Neural cell (in vitro differentiated cells): ENCODE results near the gene ANKRD35.

Source experiments
- EZH2 ChIP-seq: fragments of 200-600, 300-800 bp; shearing (Covaris generic), sonication (generic); IDR thresholded peaks from 2 replicates; pipeline ENCODE4 v1.6.1; 2014; ENCODE audit warnings: antibody characterized with exemption, low read length, borderline replicate concordance, mild to moderate bottlenecking; ENCODE audit not compliant: insufficient read depth, poor library complexity, severe bottlenecking
- POLR2AphosphoS5 ChIP-seq: IDR thresholded peaks from 2 replicates; pipeline ENCODE4 v1.6.1; 2012
- TF ChIP-seq, protein P1 (sequence below): fragments of 450-650 bp; IDR thresholded peaks from 2 replicates; pipeline ENCODE4 v1.5.1; 2014; ENCODE audit warnings: antibody characterized with exemption, mild to moderate bottlenecking, moderate library complexity; ENCODE audit not compliant: poor library complexity, severe bottlenecking

GRCh38 chr1:145906954-145907753, 21.5 kb upstream of the ANKRD35 start:
- TF ChIP-seq EZH2 (no peak), POLR2AphosphoS5 (no peak)
- TF ChIP-seq, protein P1, sequence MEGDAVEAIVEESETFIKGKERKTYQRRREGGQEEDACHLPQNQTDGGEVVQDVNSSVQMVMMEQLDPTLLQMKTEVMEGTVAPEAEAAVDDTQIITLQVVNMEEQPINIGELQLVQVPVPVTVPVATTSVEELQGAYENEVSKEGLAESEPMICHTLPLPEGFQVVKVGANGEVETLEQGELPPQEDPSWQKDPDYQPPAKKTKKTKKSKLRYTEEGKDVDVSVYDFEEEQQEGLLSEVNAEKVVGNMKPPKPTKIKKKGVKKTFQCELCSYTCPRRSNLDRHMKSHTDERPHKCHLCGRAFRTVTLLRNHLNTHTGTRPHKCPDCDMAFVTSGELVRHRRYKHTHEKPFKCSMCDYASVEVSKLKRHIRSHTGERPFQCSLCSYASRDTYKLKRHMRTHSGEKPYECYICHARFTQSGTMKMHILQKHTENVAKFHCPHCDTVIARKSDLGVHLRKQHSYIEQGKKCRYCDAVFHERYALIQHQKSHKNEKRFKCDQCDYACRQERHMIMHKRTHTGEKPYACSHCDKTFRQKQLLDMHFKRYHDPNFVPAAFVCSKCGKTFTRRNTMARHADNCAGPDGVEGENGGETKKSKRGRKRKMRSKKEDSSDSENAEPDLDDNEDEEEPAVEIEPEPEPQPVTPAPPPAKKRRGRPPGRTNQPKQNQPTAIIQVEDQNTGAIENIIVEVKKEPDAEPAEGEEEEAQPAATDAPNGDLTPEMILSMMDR, result no peak
